HepG2 (cell line): ENCODE results near the gene TRAF3. TPM values are rescaled to one million over a fixed set of nuclear protein-coding genes. Genes with fewer than 3 reads are reported as not detected.

Experiments used
- ARID3A ChIP-seq: IDR thresholded peaks from 2 replicates; pipeline ENCODE4 v1.6.1; 2012; ENCODE audit warnings: low read depth, low read length, improper control_type of control experiment
- CEBPG ChIP-seq: IDR thresholded peaks from 2 replicates; pipeline ENCODE4 v1.6.1; 2016
- HBP1 ChIP-seq: IDR thresholded peaks from 2 replicates; pipeline ENCODE4 v1.6.1; 2016; ENCODE audit warnings: low read depth, control low read depth
- PREB ChIP-seq: sonication (generic); formaldehyde crosslinking; IDR thresholded peaks from 2 replicates; pipeline ENCODE4 v1.4.0; 2020; ENCODE audit warnings: missing genetic modification reagents
- RFXANK ChIP-seq: IDR thresholded peaks from 2 replicates; pipeline ENCODE4 v1.6.1; 2016
- ZNF10 ChIP-seq: sonication (generic); formaldehyde crosslinking; IDR thresholded peaks from 2 replicates; pipeline ENCODE4 v1.4.0; 2020; ENCODE audit warnings: mild to moderate bottlenecking, low read depth, missing genetic modification reagents, borderline replicate concordance
- ZNF142 ChIP-seq: sonication (generic); formaldehyde crosslinking; IDR thresholded peaks from 2 replicates; pipeline ENCODE4 v1.4.0; 2020; ENCODE audit warnings: missing genetic modification reagents
- ZNF317 ChIP-seq: sonication (generic); formaldehyde crosslinking; IDR thresholded peaks from 2 replicates; pipeline ENCODE4 v1.5.0; 2020; ENCODE audit warnings: mild to moderate bottlenecking, missing genetic modification reagents
- ZNF329 ChIP-seq: sonication (generic); formaldehyde crosslinking; IDR thresholded peaks from 2 replicates; pipeline ENCODE4 v1.9.0; 2021; ENCODE audit warnings: low read depth, mild to moderate bottlenecking, missing genetic modification reagents
- ZNF879 ChIP-seq: sonication (generic); formaldehyde crosslinking; IDR thresholded peaks from 2 replicates; pipeline ENCODE4 v1.8.1; 2023; ENCODE audit warnings: missing genetic modification reagents
- ZSCAN9 ChIP-seq: IDR thresholded peaks from 2 replicates; pipeline ENCODE4 v1.6.1; 2016; ENCODE audit warnings: borderline replicate concordance
- polyA plus RNA-seq, 8 experiments: library from polyadenylated mRNA; depleted of rRNA in 3 of 8; stranded (reverse) in 7 of 8; unstranded in 1 of 8; fragments of >200 nt; fragmentation: Illumina TruSeq in 4 of 8; extraction: Trizol in 4 of 8; gene quantifications; 2 replicates each; pipeline versions ENCODE4 v1.2.1 to v1.2.3, GENCODE V29; 2011 to 2016; ENCODE audit warnings: low read depth in 4 of 8, missing spikeins in 1 of 8, mixed read lengths in 1 of 8; ENCODE audit not compliant: insufficient read depth in 1 of 8
- total RNA-seq, 5 experiments: library from RNA; depleted of rRNA; stranded (reverse); fragments of >200 nt; fragmentation: Illumina TruSeq; extraction: Trizol; gene quantifications; 2 replicates each; pipeline ENCODE4 v1.2.3, GENCODE V29; 2016; ENCODE audit warnings: low read depth in 1 of 5

The TRAF3 gene
- total and polyA plus RNA-seq, 2 of the 13 experiments (the other 11 are each of a cell fraction or from before 2014, with no cell fraction given) = 6.9 to 12.2 TPM

- TF ChIP-seq ZNF142 (no peak), CEBPG (CRISPR knock-in tag) (no peak), RFXANK (CRISPR knock-in tag) (no peak), ARID3A (no peak), ZNF10 (CRISPR knock-in tag) (no peak), PREB (CRISPR knock-in tag) (no peak), ZNF329 (CRISPR knock-in tag) (no peak), HBP1 (no peak), ZSCAN9 (CRISPR knock-in tag) (no peak), ZNF317 (no peak), ZNF879 (CRISPR knock-in tag) (no peak)
These were observed 125.4 kb downstream of the TRAF3 start (continued) for GRCh38 chr14:102902523-102903247.
